HepG2 (cell line): ENCODE results near the gene FLAD1. TPM values are rescaled to one million over a fixed set of nuclear protein-coding genes. Genes with fewer than 3 reads are reported as not detected.

Source experiments
- ATAC-seq: fragments of 200-7000 bp; cut with Tn5 transposase; 3 replicates; pipeline ENCODE4 v1.9.1; 2020; ENCODE audit warnings: mild to moderate bottlenecking, moderate library complexity
- BruUV-seq: library from RNA; stranded (reverse); fragments of 400-500 nt; replicated peaks from 2 replicates; lab custom pipeline; 2021; lab: Mats Ljungman, UMichigan
- CTCF ChIA-PET: fragments of 300-600 bp; formaldehyde crosslinking; extraction: SDS; loops from one replicate; lab custom pipeline; 2021; ENCODE audit warnings: low total read pairs, inconsistent platforms, low intra/inter-chr PET ratio; lab: Yijun Ruan, JAX
- POLR2A ChIA-PET: fragments of 350-600 bp; sonication (Branson Sonifier 250); formaldehyde crosslinking; loops from one replicate; lab custom pipeline; 2020; ENCODE audit warnings: antibody characterized with exemption, inconsistent platforms; lab: Yijun Ruan, JAX
- DNase-seq: peaks from one replicate; pipeline ENCODE4 v3.0.0-alpha.2; 2015; ENCODE audit warnings: low spot score
- FAIRE-seq: peaks from 3 replicates; lab custom pipeline; 2011; peaks lifted over from hg19 to GRCh38; lab: Jason Lieb, UNC
- H2AFZ ChIP-seq: one replicate; pipeline ENCODE4 v1.6.1; 2011; ENCODE audit warnings: low read length, inconsistent platforms
- H3K27ac ChIP-seq: fragments of 300-600 bp; 3 replicates; pipeline ENCODE4 v1.8.0; 2011; ENCODE audit warnings: mixed run types, mild to moderate bottlenecking, mixed read lengths, low read length, inconsistent platforms; ENCODE audit not compliant: insufficient read depth; ENCODE audit errors: extremely low read length
- H3K27me3 ChIP-seq, 2 experiments: fragments of 200-600 bp in 1 of 2; 2 replicates in 1 of 2; 3 replicates in 1 of 2; pipeline versions ENCODE4 v1.6.0 to v1.8.0; 2011; ENCODE audit warnings: low read length in 2 of 2, mild to moderate bottlenecking in 2 of 2, moderate library complexity in 2 of 2, inconsistent platforms in 1 of 2; ENCODE audit not compliant: insufficient read depth in 2 of 2, control insufficient read depth in 1 of 2
- H3K36me3 ChIP-seq, 2 experiments: fragments of 200-600 bp in 1 of 2; replicated peaks in 1 of 2; 2 replicates in 1 of 2; 3 replicates in 1 of 2; pipeline versions ENCODE4 v1.5.1 to v1.8.0; 2011; ENCODE audit warnings: low read length in 2 of 2, inconsistent platforms in 1 of 2; ENCODE audit not compliant: insufficient read depth in 2 of 2, control insufficient read depth in 1 of 2
- H3K4me1 ChIP-seq: 2 replicates; pipeline ENCODE4 v1.5.1; 2012; ENCODE audit warnings: low read length, inconsistent platforms; ENCODE audit not compliant: insufficient read depth
- H3K4me2 ChIP-seq: 2 replicates; pipeline ENCODE4 v1.6.0; 2011; ENCODE audit warnings: low read depth, low read length, inconsistent platforms
- H3K4me3 ChIP-seq, 3 experiments: fragments of 200-600 bp in 1 of 3; sonication (generic), shearing (Covaris generic) in 1 of 3; replicated peaks in 1 of 3; 2 replicates each; pipeline ENCODE4 v1.5.1; 2011 to 2016; ENCODE audit warnings: low read length in 3 of 3, inconsistent platforms in 2 of 3, low read depth in 2 of 3, mild to moderate bottlenecking in 2 of 3, control low read depth in 1 of 3, mixed read lengths in 1 of 3; ENCODE audit not compliant: insufficient read depth in 1 of 3
- H3K79me2 ChIP-seq: one replicate; pipeline ENCODE4 v1.6.1; 2011; ENCODE audit warnings: low read length, inconsistent platforms; ENCODE audit not compliant: insufficient read depth
- H3K9ac ChIP-seq: 2 replicates; pipeline ENCODE4 v1.6.0; 2011; ENCODE audit warnings: mild to moderate bottlenecking, low read depth, low read length, inconsistent platforms; ENCODE audit not compliant: insufficient read depth
- H3K9me3 ChIP-seq: 2 replicates; pipeline ENCODE4 v1.5.1; 2012; ENCODE audit warnings: mild to moderate bottlenecking, low read length
- H4K20me1 ChIP-seq: 2 replicates; pipeline ENCODE4 v1.6.0; 2011; ENCODE audit warnings: inconsistent platforms, mild to moderate bottlenecking, low read length, moderate library complexity; ENCODE audit not compliant: insufficient read depth
- AKAP8 ChIP-seq: sonication (generic); formaldehyde crosslinking; IDR thresholded peaks from 2 replicates; pipeline ENCODE4 v1.5.1; 2020; ENCODE audit warnings: mild to moderate bottlenecking, missing genetic modification reagents
- CTCF ChIP-seq: sonication (generic); formaldehyde crosslinking; IDR thresholded peaks from 2 replicates; pipeline ENCODE4 v1.5.0; 2020; ENCODE audit warnings: mild to moderate bottlenecking, missing genetic modification reagents, moderate library complexity
- SRSF9 ChIP-seq: fragments of 200-400 bp; formaldehyde crosslinking; IDR thresholded peaks from 2 replicates; pipeline ENCODE4 v1.6.1; 2018; ENCODE audit warnings: borderline replicate concordance, mild to moderate bottlenecking, low read depth, low read length; ENCODE audit not compliant: insufficient read depth, poor library complexity, severe bottlenecking
- ZFP82 ChIP-seq: sonication (generic); formaldehyde crosslinking; IDR thresholded peaks from 2 replicates; pipeline ENCODE4 v1.5.1; 2020; ENCODE audit warnings: mild to moderate bottlenecking, missing genetic modification reagents, borderline replicate concordance
- ZNF124 ChIP-seq: sonication (generic); formaldehyde crosslinking; IDR thresholded peaks from 2 replicates; pipeline ENCODE4 v1.4.0; 2020; ENCODE audit warnings: missing genetic modification reagents
- ZNF18 ChIP-seq: sonication (generic); formaldehyde crosslinking; IDR thresholded peaks from 2 replicates; pipeline ENCODE4 v1.8.0; 2022; ENCODE audit warnings: mild to moderate bottlenecking, missing genetic modification reagents; ENCODE audit not compliant: insufficient replicate concordance
- ZNF782 ChIP-seq: sonication (generic); formaldehyde crosslinking; IDR thresholded peaks from 2 replicates; pipeline ENCODE4 v1.4.0; 2020; ENCODE audit warnings: missing genetic modification reagents, mild to moderate bottlenecking, borderline replicate concordance
- WGBS: methylation state at CpG from one replicate; pipeline ENCODE4 v1.1.6; 2017; ENCODE audit warnings: low lambda C conversion rate; 5-methylcytosine and 5-hydroxymethylcytosine counted together
- in situ Hi-C: cut with HindIII; loops from 2 replicates; pipeline ENCODE4 v1.10.0; 2017; ENCODE audit warnings: low pct_unique_long_range_greater_than_20kb; ENCODE audit not compliant: extremely low pct_ligation_motif_present
- intact Hi-C: fragments of 100-400 bp; cut with micrococcal nuclease; formaldehyde crosslinking; loops from one replicate; pipeline ENCODE4 v1.10.0; 2022; ENCODE audit not compliant: unreplicated experiment
- polyA plus RNA-seq, 8 experiments: library from polyadenylated mRNA; depleted of rRNA in 3 of 8; stranded (reverse) in 7 of 8; unstranded in 1 of 8; fragments of >200 nt; fragmentation: Illumina TruSeq in 4 of 8; extraction: Trizol in 4 of 8; gene quantifications; 2 replicates each; pipeline versions ENCODE4 v1.2.1 to v1.2.3, GENCODE V29; 2011 to 2016; ENCODE audit warnings: low read depth in 4 of 8, missing spikeins in 1 of 8, mixed read lengths in 1 of 8; ENCODE audit not compliant: insufficient read depth in 1 of 8
- total RNA-seq, 5 experiments: library from RNA; depleted of rRNA; stranded (reverse); fragments of >200 nt; fragmentation: Illumina TruSeq; extraction: Trizol; gene quantifications; 2 replicates each; pipeline ENCODE4 v1.2.3, GENCODE V29; 2016; ENCODE audit warnings: low read depth in 1 of 5

Gene FLAD1
- total and polyA plus RNA-seq, 2 of the 13 experiments (the other 11 are each of a cell fraction or from before 2014, with no cell fraction given), result 25.9 to 32.8 TPM

DNA sequence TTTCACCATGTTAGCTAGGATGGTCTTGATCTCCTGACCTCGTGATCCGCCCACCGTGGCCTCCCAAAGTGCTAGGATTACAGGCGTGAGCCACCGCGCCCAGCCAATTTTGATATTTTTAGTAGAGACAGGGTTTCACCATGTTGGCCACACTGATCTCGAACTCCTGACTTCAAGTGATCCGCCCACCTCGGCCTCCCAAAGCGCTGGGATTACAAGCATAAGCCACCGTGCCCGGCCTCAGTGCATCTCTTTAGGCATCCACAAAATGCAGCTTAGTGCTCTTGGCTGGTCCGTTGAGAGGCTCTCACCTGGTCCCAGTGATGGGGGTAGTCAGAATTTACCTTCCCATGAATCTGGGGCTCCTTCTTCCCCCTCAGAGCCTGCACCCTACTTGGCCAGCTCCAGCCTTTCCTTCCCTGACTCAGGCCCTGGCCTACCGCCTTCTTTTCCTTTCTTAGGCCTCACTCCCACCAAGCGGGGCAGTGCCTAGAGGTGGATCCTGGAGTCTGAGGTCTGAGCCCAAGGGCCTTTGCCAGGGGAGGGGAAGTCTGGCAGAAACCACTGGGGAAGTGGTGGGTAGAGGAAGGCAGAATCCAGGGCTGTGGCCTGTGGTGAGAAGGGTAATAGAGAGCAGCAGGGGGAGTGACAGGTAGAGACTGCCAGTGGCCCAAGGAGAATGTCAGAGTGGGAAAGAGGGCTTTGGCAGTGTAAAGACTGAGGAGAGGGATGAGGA, 14.0 kb downstream of the FLAD1 start (continued):
- TF ChIP-seq ZNF782 (CRISPR knock-in tag) (no peak), ZNF124 (CRISPR knock-in tag) (no peak)

DNA sequence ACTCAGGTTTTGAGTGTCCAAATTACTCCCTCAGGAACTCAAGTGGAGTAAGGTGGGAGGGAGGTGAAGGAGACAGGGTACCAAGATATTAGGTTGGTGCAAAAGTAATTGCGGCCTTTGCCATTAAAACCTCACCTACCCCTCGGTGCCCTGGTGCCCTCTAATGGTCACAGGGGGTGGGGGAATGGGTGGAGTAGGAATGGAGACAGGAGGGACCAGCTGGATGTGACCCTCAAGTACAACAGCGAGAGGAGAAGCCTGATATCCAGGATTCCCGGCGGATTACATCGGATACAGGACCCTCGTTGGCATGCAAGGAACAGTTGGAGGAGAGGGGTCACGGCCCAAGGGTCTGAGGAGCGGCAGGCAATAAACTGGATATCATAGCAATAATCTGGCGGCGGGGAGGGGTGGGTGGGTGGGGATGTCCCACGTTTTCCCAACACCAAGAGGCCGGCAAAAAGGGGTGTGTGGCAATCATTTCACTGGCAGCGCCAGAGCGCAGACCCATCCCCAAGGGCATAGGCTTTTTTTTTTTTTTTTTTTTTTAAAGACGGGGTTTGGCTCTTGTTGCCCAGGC, 15.1 kb downstream of the FLAD1 start:
- no peaks in the 10 kb centered on the region for H3K9me3 ChIP-seq
- in situ Hi-C loops, result loop anchor here (5.0 kb wide), 1 partner anchor 36 kb away; the partner anchor contains the start of gene PYGO2
- CTCF ChIA-PET, result interaction anchor here (2.8 to 6.8 kb wide), 2 partner anchors 19 to 92 kb away, joined by 11 to 54 read pairs; no protein-coding TSS in a partner anchor
- no peak for ATAC-seq
- no TSS peak for BruUV-seq
- WGBS, result 88% methylated on average over 16 of the region's 16 CpGs
- peaks cover 18% of the 10 kb centered on the region for H3K4me1 ChIP-seq
- no peaks in the 10 kb centered on the region for H3K36me3 ChIP-seq
- H3K27me3 ChIP-seq, result no peaks in the 10 kb centered on the region; a peak in 1 of 5 replicates
- H3K9ac ChIP-seq, result no peak overlapping the region
- H3K4me2 ChIP-seq, result no peak overlapping the region
- no peak overlapping the region for H2AFZ ChIP-seq
- TF ChIP-seq SRSF9 (no peak), AKAP8 (peak; percentile 2; the same call in 1 of the 2 replicates), ZNF18 (CRISPR knock-in tag) (no peak), ZFP82 (CRISPR knock-in tag) (no peak), CTCF (peak; percentile 39)
- TF ChIP-seq, all 625 proteins: peak for 2
- Histone ChIP-seq H3K79me2 (peaks cover 7% of the 10 kb centered on the region), H3K4me3 (no peak overlapping the region), H3K27ac (no peak overlapping the region), H4K20me1 (no peaks in the 10 kb centered on the region)
- DNase-seq (no peak), FAIRE-seq (no peak)
- POLR2A ChIA-PET, result interaction anchor here (3.9 to 6.7 kb wide), 2 partner anchors 25 to 43 kb away, joined by 21 to 86 read pairs; partner anchors contain the start of gene PBXIP1
- intact Hi-C loops, result loop anchor here (5.0 kb wide), 1 partner anchor 64 kb away; the partner anchor contains the start of gene EFNA4
